Urinary bladder (tissue), 4 donors: ENCODE data around the gene DRAM2. TPM values are rescaled to one million over a fixed set of nuclear protein-coding genes. Genes with fewer than 3 reads are reported as not detected.
"Not testable (repeated sequence)": the region's sequence is repeated elsewhere in the genome, so short reads cannot be mapped to it uniquely, and the experiment has no call there.

Source experiments
- DNase-seq: peaks from one replicate; pipeline ENCODE4 v3.0.0-alpha.2; 2015; ENCODE audit errors: extremely low spot score
- H3K27ac ChIP-seq: one replicate; pipeline ENCODE4 v1.5.1; 2013; ENCODE audit warnings: low read depth, mild to moderate bottlenecking, moderate library complexity
- H3K36me3 ChIP-seq: one replicate; pipeline ENCODE4 v1.6.1; 2013; ENCODE audit warnings: mild to moderate bottlenecking, moderate library complexity; ENCODE audit not compliant: insufficient read depth
- H3K4me1 ChIP-seq: one replicate; pipeline ENCODE4 v1.6.1; 2013; ENCODE audit warnings: mild to moderate bottlenecking, moderate library complexity; ENCODE audit not compliant: insufficient read depth
- H3K4me3 ChIP-seq: one replicate; pipeline ENCODE4 v1.5.1; 2013; ENCODE audit warnings: low read depth, low read length
- WGBS: extraction: QIAGEN DNeasy Blood & Tissue Kit; methylation state at CpG from one replicate; pipeline ENCODE4 v1.1.7; 2013; 5-methylcytosine and 5-hydroxymethylcytosine counted together
- polyA plus RNA-seq: library from polyadenylated mRNA; stranded (reverse); fragments of 200-250 nt; gene quantifications from one replicate; pipeline ENCODE4 v1.2.3, GENCODE V29; 2013
- total RNA-seq: library from RNA; depleted of rRNA; stranded (reverse); fragments of >200 nt; gene quantifications from one replicate; pipeline ENCODE4 v1.2.3, GENCODE V29; 2014
- donor health status: healthy with polysubstance abuse.
- donor health status: healthy.

DRAM2 gene
- total and polyA plus RNA-seq, 2 donors: 47.1 to 59.1 TPM

GRCh38 chr1:111131693-111132092 lies 8.2 kb downstream of the DRAM2 start:
- H3K4me1 ChIP-seq: no peaks in the 10 kb centered on the region
- no peak overlapping the region for H3K27ac ChIP-seq
- WGBS: 87% methylated on average over 4 of the region's 4 CpGs
- peaks cover 2% of the 10 kb centered on the region for H3K36me3 ChIP-seq
- H3K4me3 ChIP-seq: no peak overlapping the region
- no peak for DNase-seq

GRCh38 chr1:111129376-111129775 lies 10.5 kb downstream of the DRAM2 start:
- no peak overlapping the region for H3K27ac ChIP-seq
- WGBS: 78% methylated on average over 1 of the region's 1 CpG
- no peak for DNase-seq
- H3K4me3 ChIP-seq: no peak overlapping the region
- H3K36me3 ChIP-seq: peaks cover 2% of the 10 kb centered on the region
- no peaks in the 10 kb centered on the region for H3K4me1 ChIP-seq

DNA sequence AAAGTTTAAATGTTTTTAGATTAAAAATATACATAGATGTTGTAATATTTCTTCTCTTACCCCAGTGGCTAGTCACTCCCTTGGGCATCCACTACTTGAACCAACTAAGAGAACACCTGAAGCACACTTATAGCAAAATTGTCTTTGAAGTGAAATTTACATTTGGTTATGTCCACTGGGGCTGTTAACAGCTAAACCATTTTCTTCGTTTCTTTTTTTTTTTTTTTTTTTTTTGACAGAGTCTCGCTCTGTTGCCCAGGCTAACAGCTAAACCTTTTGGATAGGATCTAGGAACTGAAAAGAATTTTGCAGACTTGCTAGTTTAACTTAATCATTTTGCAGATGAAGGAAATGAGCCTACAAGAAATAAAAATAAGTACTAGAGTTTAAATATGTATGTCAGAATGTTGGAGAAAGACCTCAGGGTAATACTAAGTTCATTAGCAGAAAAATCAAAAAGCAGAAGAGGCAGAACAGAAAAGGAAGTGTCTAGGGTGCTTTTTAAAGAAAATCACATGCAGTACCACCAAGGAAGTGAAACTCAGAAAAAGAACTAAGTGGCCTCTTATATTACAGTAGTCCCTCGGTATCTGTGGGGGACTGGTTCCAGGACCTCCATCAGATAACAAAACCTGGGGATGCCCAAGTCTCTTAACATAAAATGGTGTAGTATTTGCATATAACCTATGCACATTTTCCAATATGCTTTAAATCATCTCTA lies 11.8 kb downstream of the DRAM2 start:
- Histone ChIP-seq H3K4me1 (no peaks in the 10 kb centered on the region), H3K4me3 (no peak overlapping the region), H3K36me3 (peaks cover 6% of the 10 kb centered on the region), H3K27ac (no peak overlapping the region)
- 92% methylated on average over 3 of the region's 3 CpGs for WGBS
- no peak for DNase-seq

DNA sequence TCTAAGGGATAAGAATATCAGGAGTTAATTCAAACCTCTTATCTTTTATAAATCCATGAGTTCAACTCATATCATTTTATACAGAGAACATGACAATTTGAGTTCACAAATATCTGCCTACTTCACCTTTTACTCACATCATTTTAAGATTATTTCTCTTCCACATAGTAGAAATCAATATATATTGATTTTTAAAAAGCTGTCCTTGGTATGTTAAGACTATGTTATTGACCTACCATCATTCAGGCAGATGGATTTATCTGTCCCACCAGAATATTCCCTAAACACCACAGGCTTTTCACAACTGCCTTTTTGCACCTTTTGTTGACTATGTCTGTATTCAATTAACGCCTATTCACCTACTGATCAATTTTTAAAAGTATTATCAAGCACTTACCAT lies 13.5 kb downstream of the DRAM2 start:
- H3K4me3 ChIP-seq: no peak overlapping the region
- WGBS: 100% methylated on average over 1 of the region's 1 CpG
- H3K27ac ChIP-seq: no peak overlapping the region
- no peak for DNase-seq
- peaks cover 4% of the 10 kb centered on the region for H3K36me3 ChIP-seq
- H3K4me1 ChIP-seq: no peaks in the 10 kb centered on the region

DNA sequence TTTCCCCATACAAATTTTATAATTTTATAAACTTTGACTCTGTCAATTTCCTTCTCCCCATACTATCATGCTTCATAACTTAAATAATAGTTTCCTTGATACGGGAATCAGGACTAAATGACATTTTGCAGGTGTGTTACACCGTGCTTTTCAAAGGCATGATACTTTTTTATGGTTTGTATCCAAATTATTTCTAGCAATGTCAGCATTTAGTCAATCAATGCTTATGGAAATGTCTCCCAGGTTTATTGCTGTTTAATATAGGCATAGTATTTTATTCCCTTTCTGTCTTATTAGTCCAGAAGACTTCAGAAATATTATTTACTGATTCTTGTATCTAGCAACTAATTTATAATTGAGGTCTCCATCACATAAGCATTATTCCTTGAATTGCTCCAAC lies 23.4 kb downstream of the DRAM2 start:
- WGBS: 96% methylated on average over 2 of the region's 2 CpGs
- DNase-seq: no peak
- Histone ChIP-seq H3K4me3 (no peak overlapping the region), H3K27ac (no peak overlapping the region), H3K4me1 (no peaks in the 10 kb centered on the region), H3K36me3 (peaks cover 2% of the 10 kb centered on the region)

- Histone ChIP-seq H3K27ac (no peak overlapping the region), H3K4me1 (no peaks in the 10 kb centered on the region), H3K4me3 (no peak overlapping the region), H3K36me3 (peaks cover 2% of the 10 kb centered on the region)
- DNase-seq: no peak
- WGBS: 98% methylated on average over 1 of the region's 1 CpG
These were observed 29.5 kb downstream of the DRAM2 start for GRCh38 chr1:111110197-111110899.

GRCh38 chr1:111104981-111105380 lies 34.9 kb downstream of the DRAM2 start:
- WGBS: 87% methylated on average over 2 of the region's 2 CpGs

GRCh38 chr1:111101854-111102642 lies 37.8 kb downstream of the DRAM2 start:
- Histone ChIP-seq H3K4me3 (no peak overlapping the region), H3K27ac (no peak overlapping the region), H3K4me1 (no peaks in the 10 kb centered on the region), H3K36me3 (no peaks in the 10 kb centered on the region)
- WGBS: 84% methylated on average over 5 of the region's 5 CpGs
- no peak for DNase-seq

More at GRCh38 chr1:111104981-111105380, 34.9 kb downstream of the DRAM2 start:
- Histone ChIP-seq H3K4me3 (no peak overlapping the region), H3K27ac (no peak overlapping the region), H3K4me1 (no peaks in the 10 kb centered on the region), H3K36me3 (no peaks in the 10 kb centered on the region)
- no peak for DNase-seq

- DNase-seq: no peak
- 88% methylated on average over 1 of the region's 1 CpG for WGBS
- no peak overlapping the region for H3K27ac ChIP-seq
- H3K4me3 ChIP-seq: no peak overlapping the region
- no peaks in the 10 kb centered on the region for H3K4me1 ChIP-seq
- H3K36me3 ChIP-seq: no peaks in the 10 kb centered on the region
These were observed 40.6 kb downstream of the DRAM2 start for GRCh38 chr1:111099289-111099688.

- H3K36me3 ChIP-seq: no peaks in the 10 kb centered on the region
These were observed 42.4 kb downstream of the DRAM2 start for GRCh38 chr1:111097356-111098099.

GRCh38 chr1:111095421-111095820 lies 44.5 kb downstream of the DRAM2 start:
- 89% methylated on average over 3 of the region's 3 CpGs for WGBS

More at GRCh38 chr1:111097356-111098099, 42.4 kb downstream of the DRAM2 start:
- no peak overlapping the region for H3K4me3 ChIP-seq
- no peaks in the 10 kb centered on the region for H3K4me1 ChIP-seq
- no peak for DNase-seq
- no peak overlapping the region for H3K27ac ChIP-seq
- WGBS: 85% methylated on average over 2 of the region's 2 CpGs

DNA sequence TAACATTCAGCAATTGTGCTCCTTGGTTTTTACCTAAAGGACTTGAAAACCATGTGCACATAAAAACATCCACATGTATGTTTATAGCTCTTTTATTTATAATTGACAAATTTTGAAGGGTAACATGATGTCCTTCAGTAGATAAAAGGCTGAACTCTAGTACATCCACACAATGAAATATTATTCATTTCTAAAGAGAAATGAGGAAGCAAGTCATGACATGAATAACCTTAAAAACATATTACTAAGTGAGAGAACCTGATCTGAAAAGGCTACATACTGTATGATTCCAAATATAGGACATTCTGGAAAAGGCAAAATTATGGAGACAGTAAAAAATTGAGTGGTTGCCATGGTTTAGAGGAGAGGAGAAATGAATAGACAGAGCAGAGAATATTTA lies 50.3 kb downstream of the DRAM2 start:
- H3K27ac ChIP-seq: no peak overlapping the region
- H3K36me3 ChIP-seq: no peaks in the 10 kb centered on the region
- no peaks in the 10 kb centered on the region for H3K4me1 ChIP-seq
- H3K4me3 ChIP-seq: no peak overlapping the region
- no peak for DNase-seq

More at GRCh38 chr1:111095421-111095820, 44.5 kb downstream of the DRAM2 start:
- H3K36me3 ChIP-seq, H3K4me3 ChIP-seq, H3K4me1 ChIP-seq, H3K27ac ChIP-seq, DNase-seq: not testable (repeated sequence)

GRCh38 chr1:111085676-111086075 lies 54.2 kb downstream of the DRAM2 start:
- Histone ChIP-seq H3K36me3 (no peaks in the 10 kb centered on the region), H3K27ac (no peak overlapping the region), H3K4me1 (no peaks in the 10 kb centered on the region), H3K4me3 (no peak overlapping the region)
- no peak for DNase-seq
